ENCODE results near the gene SEPTIN5. TPM values are rescaled to one million over a fixed set of nuclear protein-coding genes. Genes with fewer than 3 reads are reported as not detected.

Gene SEPTIN5
- total RNA-seq, 1 donor from 2014 or later = 32.0 TPM

DNA sequence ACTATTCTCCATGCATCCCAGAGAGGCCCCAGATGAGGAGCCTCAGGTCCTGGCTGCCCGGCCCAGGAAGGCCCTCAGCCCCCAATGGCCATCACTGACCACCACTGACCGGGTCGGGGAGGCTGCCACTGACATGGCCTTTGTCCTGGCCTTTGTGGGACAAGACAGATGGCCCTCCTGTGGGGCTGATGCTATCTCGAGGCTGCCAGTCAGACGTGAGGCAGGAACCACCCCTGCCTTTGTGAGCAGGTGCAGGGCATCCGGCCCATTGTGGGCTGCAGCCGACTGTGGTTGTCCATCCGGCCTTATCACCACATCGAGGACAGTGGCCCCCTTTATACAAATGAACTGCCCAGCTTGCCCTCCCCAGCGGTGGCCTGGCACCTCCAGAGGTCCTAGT lies 14.5 kb downstream of the SEPTIN5 start:
- Mint-ChIP-seq H3K9me3 (ENCODE audit: low read depth) (no peaks in the 10 kb centered on the region), H3K4me1 (ENCODE audit: low read depth) (peaks cover 4% of the 10 kb centered on the region)

DNA sequence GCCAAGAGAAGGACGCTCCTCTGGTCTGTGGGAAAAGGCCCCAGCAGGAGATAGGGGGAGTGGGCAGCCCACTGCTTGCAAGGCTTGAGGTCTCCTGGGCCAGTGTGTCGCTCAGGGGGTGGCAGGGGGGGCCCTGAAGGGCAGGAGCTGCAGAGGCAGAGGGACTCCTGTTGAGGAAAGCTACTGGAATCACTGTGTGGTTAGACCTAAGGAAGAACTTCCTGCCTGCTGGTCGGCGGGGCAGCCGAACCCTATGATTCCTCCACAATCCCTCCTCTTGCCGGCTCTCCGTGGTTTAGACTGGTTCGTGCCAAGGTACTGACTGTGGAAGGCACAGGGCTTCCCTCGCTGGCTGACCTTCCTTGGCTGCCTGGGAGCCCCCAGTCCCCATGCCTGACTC lies 15.2 kb downstream of the SEPTIN5 start:
- Mint-ChIP-seq H3K27me3 (peaks cover 52% of the 10 kb centered on the region), H3K4me3 (ENCODE audit: low read depth) (no peak overlapping the region), H3K9me3 (ENCODE audit: low read depth) (no peaks in the 10 kb centered on the region)

More for the DNA sequence above, 14.5 kb downstream of the SEPTIN5 start:
- Mint-ChIP-seq H3K36me3 (ENCODE audit: insufficient read depth) (no peaks in the 10 kb centered on the region), H3K4me3 (ENCODE audit: low read depth) (no peak overlapping the region), H3K27ac (no peak overlapping the region), H3K27me3 (peaks cover 51% of the 10 kb centered on the region)
- DNase-seq (ENCODE audit: low spot score, unreplicated experiment) = no peak
- TF ChIP-seq, protein P1, sequence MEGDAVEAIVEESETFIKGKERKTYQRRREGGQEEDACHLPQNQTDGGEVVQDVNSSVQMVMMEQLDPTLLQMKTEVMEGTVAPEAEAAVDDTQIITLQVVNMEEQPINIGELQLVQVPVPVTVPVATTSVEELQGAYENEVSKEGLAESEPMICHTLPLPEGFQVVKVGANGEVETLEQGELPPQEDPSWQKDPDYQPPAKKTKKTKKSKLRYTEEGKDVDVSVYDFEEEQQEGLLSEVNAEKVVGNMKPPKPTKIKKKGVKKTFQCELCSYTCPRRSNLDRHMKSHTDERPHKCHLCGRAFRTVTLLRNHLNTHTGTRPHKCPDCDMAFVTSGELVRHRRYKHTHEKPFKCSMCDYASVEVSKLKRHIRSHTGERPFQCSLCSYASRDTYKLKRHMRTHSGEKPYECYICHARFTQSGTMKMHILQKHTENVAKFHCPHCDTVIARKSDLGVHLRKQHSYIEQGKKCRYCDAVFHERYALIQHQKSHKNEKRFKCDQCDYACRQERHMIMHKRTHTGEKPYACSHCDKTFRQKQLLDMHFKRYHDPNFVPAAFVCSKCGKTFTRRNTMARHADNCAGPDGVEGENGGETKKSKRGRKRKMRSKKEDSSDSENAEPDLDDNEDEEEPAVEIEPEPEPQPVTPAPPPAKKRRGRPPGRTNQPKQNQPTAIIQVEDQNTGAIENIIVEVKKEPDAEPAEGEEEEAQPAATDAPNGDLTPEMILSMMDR (IDR thresholded peaks at IDR 0.05; ENCODE audit: unreplicated experiment) = no peak

DNA sequence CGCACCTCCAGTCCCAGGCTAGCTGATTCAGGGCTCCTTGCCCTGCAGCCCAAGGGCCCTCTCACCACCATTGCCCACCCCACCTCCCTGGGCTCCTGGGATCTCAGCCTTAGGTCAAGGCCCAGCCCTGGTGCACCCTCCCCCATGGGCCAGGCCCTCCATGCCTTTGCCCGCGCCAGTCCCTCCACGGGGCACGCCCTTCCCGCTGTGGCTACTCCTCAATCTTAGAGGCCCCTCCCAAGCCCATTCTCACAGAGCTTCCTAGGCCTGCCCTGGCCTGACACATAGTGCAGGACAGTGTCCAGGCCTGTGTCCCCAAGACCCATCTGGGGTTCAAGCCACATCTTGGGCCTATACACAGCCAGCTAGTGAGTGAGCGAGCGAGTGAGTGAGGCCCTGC lies 15.9 kb downstream of the SEPTIN5 start:
- Mint-ChIP-seq H3K36me3 (ENCODE audit: insufficient read depth) (no peaks in the 10 kb centered on the region), H3K9me3 (ENCODE audit: low read depth) (no peaks in the 10 kb centered on the region), H3K4me3 (ENCODE audit: low read depth) (no peak overlapping the region), H3K27me3 (peaks cover 45% of the 10 kb centered on the region), H3K4me1 (ENCODE audit: low read depth) (peaks cover 4% of the 10 kb centered on the region), H3K27ac (peak overlapping the region; percentile 33)
- TF ChIP-seq, protein P1 (IDR thresholded peaks at IDR 0.05; ENCODE audit: unreplicated experiment) = no peak
- DNase-seq (ENCODE audit: low spot score, unreplicated experiment) = no peak

More for the DNA sequence above, 15.2 kb downstream of the SEPTIN5 start:
- TF ChIP-seq, protein P1 (IDR thresholded peaks at IDR 0.05; ENCODE audit: unreplicated experiment) = no peak
- Mint-ChIP-seq H3K4me1 (ENCODE audit: low read depth) (peaks cover 4% of the 10 kb centered on the region), H3K27ac (no peak overlapping the region), H3K36me3 (ENCODE audit: insufficient read depth) (no peaks in the 10 kb centered on the region)
- DNase-seq (ENCODE audit: low spot score, unreplicated experiment) = no peak

DNA sequence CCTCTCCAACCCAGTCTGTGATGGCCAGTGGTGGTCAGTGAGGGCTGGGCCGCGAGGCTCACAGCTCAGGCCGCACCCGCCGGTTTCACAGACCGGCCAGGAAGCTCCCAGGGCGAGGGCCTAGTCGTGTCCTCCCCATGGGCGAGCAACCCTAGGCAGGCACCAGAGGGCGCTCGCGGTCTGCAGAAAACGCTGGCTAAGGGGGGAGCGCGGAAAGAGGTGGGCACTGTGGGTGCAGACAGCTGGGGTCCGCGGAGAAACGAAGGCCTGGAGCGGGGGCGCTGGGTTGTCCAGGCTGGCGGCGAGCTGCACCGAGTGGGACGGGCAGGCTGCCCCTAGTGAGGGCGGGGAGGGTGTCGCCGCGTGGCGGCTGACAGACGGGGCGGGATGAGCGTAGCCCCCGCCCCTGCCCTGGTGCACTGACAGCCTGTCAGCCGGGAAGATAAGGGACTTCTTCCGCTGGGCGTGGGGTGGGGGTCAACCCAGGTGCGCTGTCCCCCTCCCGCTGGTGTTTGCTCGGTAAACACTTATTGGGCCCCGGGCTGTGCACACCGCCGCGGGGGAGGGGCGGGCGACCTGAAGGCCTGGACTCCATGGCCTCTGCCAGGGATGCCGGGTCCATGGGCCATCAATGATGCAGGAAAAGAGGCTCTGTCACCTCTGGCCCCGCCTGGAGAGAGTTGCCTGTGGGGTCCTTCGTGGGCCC lies 16.5 kb downstream of the SEPTIN5 start:
- Mint-ChIP-seq H3K4me3 (ENCODE audit: low read depth) (no peak overlapping the region), H3K4me1 (ENCODE audit: low read depth) (peaks cover 4% of the 10 kb centered on the region), H3K9me3 (ENCODE audit: low read depth) (no peaks in the 10 kb centered on the region), H3K27me3 (peaks cover 39% of the 10 kb centered on the region), H3K36me3 (ENCODE audit: insufficient read depth) (no peaks in the 10 kb centered on the region), H3K27ac (peak overlapping the region; percentile 49)
- peak; percentile 93 for DNase-seq (ENCODE audit: low spot score, unreplicated experiment)
- TF ChIP-seq, protein P1 (IDR thresholded peaks at IDR 0.05; ENCODE audit: unreplicated experiment) = peak; percentile 95

DNA sequence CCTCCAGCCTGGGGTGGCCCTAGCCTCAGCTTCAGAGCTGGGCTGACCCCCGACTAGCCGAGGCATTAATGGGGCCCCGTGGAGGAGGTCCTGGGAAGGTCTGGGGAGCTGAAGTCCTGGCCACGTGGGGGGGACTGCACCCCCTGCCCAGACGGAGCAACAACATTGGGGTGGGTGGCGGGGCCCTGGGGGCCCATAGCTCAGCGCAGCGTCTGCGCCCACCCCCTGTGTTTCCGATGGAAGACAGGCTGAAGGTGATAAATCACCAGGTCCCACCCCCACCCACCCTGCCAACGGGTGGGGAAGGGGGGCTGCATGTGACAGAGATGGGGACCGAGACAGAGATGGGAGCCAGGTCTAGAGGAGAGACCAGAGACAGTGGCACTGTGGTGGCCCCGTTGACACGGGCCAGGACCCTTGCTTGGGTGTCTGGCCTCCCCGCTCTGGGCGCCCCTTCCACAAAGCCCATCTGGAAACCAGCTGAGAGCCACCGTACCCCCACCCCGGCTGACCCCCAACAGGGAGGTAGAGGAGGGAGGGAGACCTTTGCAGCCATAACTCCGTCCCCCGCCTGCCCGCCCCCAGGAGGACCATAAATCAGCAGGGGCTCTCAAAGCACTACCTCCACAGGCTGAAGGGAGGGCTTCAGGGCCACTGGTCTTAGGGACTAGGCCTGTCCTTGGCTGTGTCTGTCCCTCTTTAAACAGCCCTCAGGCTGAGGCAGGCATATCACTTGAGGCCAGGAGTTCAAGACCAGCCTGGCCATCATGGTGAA lies 17.2 kb downstream of the SEPTIN5 start:
- no peak overlapping the region for H3K4me3 Mint-ChIP-seq (ENCODE audit: low read depth)
- H3K36me3 Mint-ChIP-seq (ENCODE audit: insufficient read depth) = no peaks in the 10 kb centered on the region
- peaks cover 34% of the 10 kb centered on the region for H3K27me3 Mint-ChIP-seq

More for the DNA sequence above, 17.2 kb downstream of the SEPTIN5 start:
- DNase-seq (ENCODE audit: low spot score, unreplicated experiment) = no peak
- TF ChIP-seq, protein P1 (IDR thresholded peaks at IDR 0.05; ENCODE audit: unreplicated experiment) = no peak
- no peaks in the 10 kb centered on the region for H3K9me3 Mint-ChIP-seq (ENCODE audit: low read depth)
- peaks cover 7% of the 10 kb centered on the region for H3K4me1 Mint-ChIP-seq (ENCODE audit: low read depth)
- peak overlapping the region; percentile 49 for H3K27ac Mint-ChIP-seq

Measured in progenitor cell of endocrine pancreas (in vitro differentiated cells).